ENCODE data around the gene PPP2CA. TPM values are rescaled to one million over a fixed set of nuclear protein-coding genes. Genes with fewer than 3 reads are reported as not detected.

The PPP2CA gene
- polyA plus RNA-seq, 2 of the 4 experiments (the other 2 are of a cell fraction) = 273 to 357 TPM

- ATAC-seq = peak; percentile 62 to 72
- H3K4me1 ChIP-seq = peaks cover 40% of the 10 kb centered on the region
- no peak for FAIRE-seq
- CTCF ChIA-PET = interaction anchor here (0.7 to 3.5 kb wide), 18 partner anchors 8 to 609 kb away, joined by 3 to 19 read pairs (median 6); no protein-coding TSS in a partner anchor
- no peaks in the 10 kb centered on the region for H3K9me3 ChIP-seq
- H3K4me3 ChIP-seq = peak overlapping the region; percentile 78
- TF ChIP-seq ZFP36 (IDR thresholded peaks at IDR 0.05; ENCODE audit: borderline replicate concordance, partially characterized antibody) (no peak), TFCP2L1 (CRISPR knock-in tag; IDR thresholded peaks at IDR 0.05) (no peak), EHMT2 (IDR thresholded peaks at IDR 0.05; ENCODE audit: low read depth) (no peak), KDM5A (IDR thresholded peaks at IDR 0.05) (peak; percentile 89), SMC3 (IDR thresholded peaks at IDR 0.05) (peak; percentile 16; the same call in 1 of the 3 replicates), FOSB (CRISPR knock-in tag; IDR thresholded peaks at IDR 0.05) (peak; percentile 51; the same call in 1 of the 2 replicates), ATOH8 (CRISPR knock-in tag; IDR thresholded peaks at IDR 0.05; ENCODE audit: low read depth) (no peak), ZSCAN20 (CRISPR knock-in tag; IDR thresholded peaks at IDR 0.05) (no peak), REST (IDR thresholded peaks at IDR 0.05) (no peak), CBX2 (IDR thresholded peaks at IDR 0.05; ENCODE audit: borderline replicate concordance, low read depth) (no peak), MAZ (IDR thresholded peaks at IDR 0.05; ENCODE audit: borderline replicate concordance, low read depth, low read length) (no peak), FOSL2 (IDR thresholded peaks at IDR 0.05) (no peak; the same call in 1 of the 2 replicates), FOSL2 (CRISPR knock-in tag; IDR thresholded peaks at IDR 0.05) (peak; percentile 81), RFX5 (IDR thresholded peaks at IDR 0.05) (no peak), MAFK (IDR thresholded peaks at IDR 0.05; ENCODE audit: partially characterized antibody) (peak; percentile 38), NFE2L2 (conservative IDR thresholded peaks at IDR 0.05; ENCODE audit: low read length) (no peak; the same call in 1 of the 2 replicates), POLR2A (IDR thresholded peaks at IDR 0.05; ENCODE audit: low read length) (no peak)
- POLR2A ChIA-PET = interaction anchor here (1.2 to 3.2 kb wide), 15 partner anchors 11 to 66 kb away, joined by 4 to 52 read pairs (median 8); partner anchors contain the start of gene SKP1
- WGBS (ENCODE audit: missing lambda C conversion rate) = 2% methylated on average over 12 of the region's 49 CpGs
- H3K4me2 ChIP-seq = peak overlapping the region; percentile 91
- DNase-seq (ENCODE audit: low read depth in 1 of 2, low spot score in 1 of 2) = peak; percentile 55 to 61
- H3K27ac ChIP-seq = peak overlapping the region; percentile 92 to 98
These were observed 739 bp downstream of the PPP2CA start for GRCh38 chr5:134224888-134225779.

- FAIRE-seq = no peak
- ChIA-PET CTCF (interaction anchor here (0.6 to 4.0 kb wide), 6 partner anchors 9 to 156 kb away, joined by 3 to 19 read pairs (median 8); no protein-coding TSS in a partner anchor), POLR2A (interaction anchor here (1.5 kb wide), 1 partner anchor 47 kb away, joined by 5 read pairs; the partner anchor contains the start of gene SKP1)
- ATAC-seq = no peak
- no peaks in the 10 kb centered on the region for H3K9me3 ChIP-seq
- H3K4me3 ChIP-seq = peak overlapping the region; percentile 78
- 31% methylated on average over 9 of the region's 9 CpGs for WGBS (ENCODE audit: missing lambda C conversion rate)
- H3K4me2 ChIP-seq = peak overlapping the region; percentile 91
- H3K27ac ChIP-seq = peak overlapping the region in 1 of 2 experiments; percentile 0; a peak in 1 of 6 replicates
- DNase-seq (ENCODE audit: low read depth in 1 of 2, low spot score in 1 of 2) = peak in 1 of 2 experiments; percentile 24
- H3K4me1 ChIP-seq = peaks cover 46% of the 10 kb centered on the region
- TF ChIP-seq ZFP36 (IDR thresholded peaks at IDR 0.05; ENCODE audit: borderline replicate concordance, partially characterized antibody) = no peak
- no peak for TF ChIP-seq NR3C1 (IDR thresholded peaks at IDR 0.05)
- TF ChIP-seq JUN (IDR thresholded peaks at IDR 0.05) = no peak
- TF ChIP-seq SREBF2 (IDR thresholded peaks at IDR 0.05) = no peak
- TF ChIP-seq MAZ (IDR thresholded peaks at IDR 0.05; ENCODE audit: borderline replicate concordance, low read depth, low read length) = no peak
- TF ChIP-seq USF2 (IDR thresholded peaks at IDR 0.05) = no peak
- no peak for TF ChIP-seq KDM5A (IDR thresholded peaks at IDR 0.05)
- no peak for TF ChIP-seq GATA3 (IDR thresholded peaks at IDR 0.05; ENCODE audit: borderline replicate concordance)
- TF ChIP-seq CHD4 (IDR thresholded peaks at IDR 0.05; ENCODE audit: borderline replicate concordance) = no peak
- TF ChIP-seq EHF (CRISPR knock-in tag; IDR thresholded peaks at IDR 0.05) = no peak
- TF ChIP-seq EP300 (IDR thresholded peaks at IDR 0.05) = no peak
- no peak for TF ChIP-seq ZSCAN20 (CRISPR knock-in tag; IDR thresholded peaks at IDR 0.05)
- no peak for TF ChIP-seq HMGXB4 (CRISPR knock-in tag; IDR thresholded peaks at IDR 0.05; ENCODE audit: borderline replicate concordance)
- TF ChIP-seq NPAS2 (CRISPR knock-in tag; IDR thresholded peaks at IDR 0.05; ENCODE audit: borderline replicate concordance) = no peak
- TF ChIP-seq HOXB5 (CRISPR knock-in tag; IDR thresholded peaks at IDR 0.05) = no peak
These were observed 2.2 kb downstream of the PPP2CA start for GRCh38 chr5:134223406-134224248.
